Activated T-cell treated with anti-CD3 and anti-CD28 coated beads for 4 hours (primary cell): Measurements from ENCODE around the gene THTPA.

Experiments
- DNase-seq: peaks from one replicate; pipeline ENCODE4 v3.0.0-alpha.2; 2020

Gene THTPA

GRCh38 chr14:23555882-23556699 lies at the start of gene THTPA:
TSS of gene THTPA (plus strand) at chr14:23556271. CDS start at chr14:23556758, 487 bp downstream.
- DNase-seq, result peak; percentile 89

- no peak for DNase-seq
Observed at GRCh38 chr14:23512156-23512555, 43.9 kb upstream of the THTPA start.

- DNase-seq, result no peak
Observed at GRCh38 chr14:23513005-23513817, 42.9 kb upstream of the THTPA start.

GRCh38 chr14:23513818-23514643 lies 42.0 kb upstream of the THTPA start:
- no peak for DNase-seq

GRCh38 chr14:23514644-23514957 lies 41.5 kb upstream of the THTPA start:
- no peak for DNase-seq

- DNase-seq, result no peak
Observed at GRCh38 chr14:23517650-23518326, 38.3 kb upstream of the THTPA start.

GRCh38 chr14:23518709-23519108 lies 37.4 kb upstream of the THTPA start:
- DNase-seq, result no peak

- no peak for DNase-seq
Observed at GRCh38 chr14:23520899-23521533, 35.1 kb upstream of the THTPA start.

GRCh38 chr14:23521785-23522640 lies 34.1 kb upstream of the THTPA start:
- DNase-seq, result no peak

GRCh38 chr14:23522643-23523198 lies 33.4 kb upstream of the THTPA start:
- no peak for DNase-seq

GRCh38 chr14:23523229-23524016 lies 32.6 kb upstream of the THTPA start:
- DNase-seq, result no peak

- DNase-seq, result no peak
Observed at GRCh38 chr14:23524954-23525353, 31.1 kb upstream of the THTPA start.

GRCh38 chr14:23525611-23526010 lies 30.5 kb upstream of the THTPA start:
- DNase-seq, result no peak

- DNase-seq, result no peak
Observed at GRCh38 chr14:23528555-23528954, 27.5 kb upstream of the THTPA start.

- no peak for DNase-seq
Observed at GRCh38 chr14:23529016-23529415, 27.1 kb upstream of the THTPA start.

GRCh38 chr14:23530375-23531055 lies 25.6 kb upstream of the THTPA start:
- DNase-seq, result no peak

GRCh38 chr14:23531391-23531790 lies 24.7 kb upstream of the THTPA start:
- no peak for DNase-seq

GRCh38 chr14:23532658-23533057 lies 23.4 kb upstream of the THTPA start:
- no peak for DNase-seq

- DNase-seq, result no peak
Observed at GRCh38 chr14:23533652-23534435, 22.2 kb upstream of the THTPA start.
